Middle frontal gyrus (tissue), 1 donor: ENCODE measurements around the gene TSPAN2.
A peak's percentile ranks its signal among the peaks of the same experiment; 100 is the strongest.

Experiments used
- DNase-seq: peaks from one replicate; pipeline ENCODE4 v3.0.0-alpha.2; 2015; ENCODE audit warnings: low spot score; ENCODE audit errors: extremely low spot score

TSPAN2 gene

DNA sequence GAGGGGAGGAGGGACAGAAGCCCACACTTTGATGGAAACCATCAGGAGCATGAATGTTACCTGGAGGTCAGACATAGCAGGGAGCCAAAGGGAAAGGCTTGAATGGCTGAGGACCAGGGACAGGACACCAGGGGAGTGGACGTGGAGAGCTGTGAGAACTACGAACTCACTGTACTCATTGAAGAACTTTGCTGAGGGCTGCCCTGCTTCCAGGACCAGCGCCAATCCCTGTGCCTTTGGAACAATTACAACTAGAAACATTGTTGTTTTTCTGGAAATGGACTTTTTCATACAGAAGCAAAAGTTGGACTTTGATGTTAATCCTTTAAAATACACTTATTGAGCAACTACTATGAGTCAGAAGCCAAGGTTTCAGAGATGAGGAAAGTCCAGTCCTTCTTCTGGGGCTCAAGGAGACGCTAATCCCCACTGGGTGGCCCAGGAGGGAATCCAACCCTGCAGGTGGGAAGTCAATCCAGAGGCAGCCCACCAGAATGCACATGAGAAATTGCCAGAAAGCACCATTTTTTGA is 12.9 kb downstream of the TSPAN2 start:
- no peak for DNase-seq

- no peak for DNase-seq
Measured at GRCh38 chr1:115074839-115075534, 14.3 kb downstream of the TSPAN2 start.

GRCh38 chr1:115073298-115074087 is 15.8 kb downstream of the TSPAN2 start:
- DNase-seq, result no peak

DNA sequence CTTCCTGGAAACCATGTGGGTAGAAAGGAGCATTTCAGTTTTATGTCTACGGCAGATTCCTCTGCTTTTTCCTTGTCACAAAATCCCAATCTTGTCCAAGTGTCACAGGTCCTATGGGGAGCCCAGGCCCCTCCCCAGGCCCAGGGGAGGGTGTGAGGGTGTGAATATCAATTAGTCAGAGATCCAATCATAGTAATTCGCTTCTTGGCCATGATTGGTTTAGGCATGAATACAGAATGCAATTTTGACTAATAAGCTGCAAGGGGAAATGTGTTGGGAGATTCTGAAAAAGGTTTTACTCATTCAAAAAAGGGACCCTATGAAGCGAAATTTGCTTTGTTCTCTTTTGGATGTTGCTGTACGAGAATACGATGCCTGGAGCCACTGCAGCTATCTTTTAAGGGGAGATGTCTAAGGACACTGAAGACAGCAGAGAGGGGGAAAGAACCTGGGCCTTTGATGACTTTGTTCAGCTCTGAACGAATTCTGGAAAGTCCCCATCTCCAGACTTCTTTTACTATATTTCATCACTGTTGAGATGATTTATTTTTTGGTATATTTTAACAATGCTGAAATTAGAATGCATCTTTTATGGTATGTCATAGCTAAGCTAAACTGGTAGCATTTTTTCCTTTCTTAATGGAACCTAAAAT is 18.2 kb downstream of the TSPAN2 start:
- DNase-seq, result no peak

DNA sequence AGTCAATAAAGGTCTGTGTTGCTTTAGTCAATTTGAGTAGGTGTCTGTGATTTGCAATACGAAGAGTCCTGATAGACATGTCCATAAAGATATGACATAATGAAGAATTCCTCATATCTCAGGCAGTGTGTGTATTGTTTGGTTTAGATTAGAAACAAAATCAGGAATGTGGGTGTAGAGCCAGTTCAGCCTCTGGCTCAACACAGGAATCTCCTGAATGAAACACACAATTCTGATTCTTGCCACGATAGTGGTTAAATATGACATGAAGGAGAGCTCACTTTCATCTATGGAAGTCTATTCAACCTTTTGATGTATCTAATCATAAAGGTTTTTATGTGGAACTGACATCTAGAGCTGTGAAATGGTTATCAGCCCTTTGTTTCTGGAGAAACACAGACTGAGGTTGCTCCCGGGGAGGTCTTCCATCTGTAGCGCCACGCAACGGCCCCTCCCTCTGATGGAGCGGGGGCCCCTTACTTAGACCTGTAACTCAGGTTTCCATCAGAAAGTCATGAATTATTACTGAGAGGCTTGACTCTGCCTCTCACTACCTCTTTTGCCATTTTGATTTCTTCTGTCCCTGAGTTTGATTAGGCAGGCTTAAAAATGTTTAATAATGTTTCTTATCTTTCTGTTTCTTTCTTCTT is 19.5 kb downstream of the TSPAN2 start:
- DNase-seq, result no peak

DNA sequence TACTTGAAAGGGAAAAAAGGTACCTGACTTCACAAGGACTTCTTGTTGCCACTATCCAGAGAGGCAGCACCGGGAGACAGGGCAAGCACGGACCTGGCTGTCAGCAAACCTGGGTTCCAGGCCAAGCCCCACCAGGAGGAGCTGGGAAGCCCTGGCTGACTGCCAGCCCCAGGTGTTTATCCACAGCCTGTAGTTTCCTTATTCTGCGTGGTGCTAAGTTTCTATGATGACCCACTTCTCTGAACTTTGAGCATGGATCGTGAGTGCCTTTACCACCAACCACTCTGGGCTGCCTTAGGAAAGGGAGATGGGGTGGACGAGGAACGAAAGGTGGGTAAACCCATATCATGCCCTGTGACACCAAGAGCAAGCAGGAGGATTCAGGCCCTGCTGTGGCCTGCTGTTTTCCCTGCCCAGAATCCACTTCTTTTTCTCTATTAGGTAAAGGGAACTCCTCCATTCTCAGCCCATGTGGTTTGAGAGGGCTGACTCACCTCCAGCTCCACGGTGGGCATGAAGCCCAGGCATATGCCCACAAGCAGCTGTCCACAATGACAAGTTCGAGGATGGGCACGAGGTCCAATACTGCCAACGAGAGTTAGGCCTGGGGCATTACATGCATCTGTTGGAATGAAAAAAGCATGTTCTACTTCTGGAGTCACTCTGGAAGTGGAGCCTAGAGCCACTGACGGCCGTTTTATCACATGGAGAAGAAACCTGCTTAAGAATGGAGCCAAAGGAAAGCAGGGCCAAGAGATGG is 20.3 kb downstream of the TSPAN2 start:
- DNase-seq, result no peak

GRCh38 chr1:115067161-115067859 is 22.0 kb downstream of the TSPAN2 start:
- DNase-seq, result peak; percentile 47

DNA sequence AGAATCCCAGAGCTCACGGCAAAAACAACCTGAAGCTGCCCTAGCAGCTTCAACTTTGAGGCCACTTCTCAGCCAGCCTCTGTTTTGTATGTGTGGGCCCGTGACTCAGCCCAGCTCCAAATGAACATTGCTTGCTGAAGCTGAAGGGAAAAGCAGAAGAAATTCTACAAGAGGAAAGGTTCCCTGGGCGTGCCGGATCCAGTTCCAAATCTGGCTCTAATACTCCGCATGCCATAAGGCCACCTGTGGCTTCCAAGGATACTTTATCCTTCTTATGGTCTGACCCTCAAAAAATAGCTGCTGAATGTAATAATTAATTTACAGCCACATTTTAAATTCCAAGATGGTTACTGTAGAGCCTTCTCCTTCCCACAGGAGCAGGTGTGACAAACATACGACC is 24.3 kb downstream of the TSPAN2 start:
- DNase-seq, result no peak

DNA sequence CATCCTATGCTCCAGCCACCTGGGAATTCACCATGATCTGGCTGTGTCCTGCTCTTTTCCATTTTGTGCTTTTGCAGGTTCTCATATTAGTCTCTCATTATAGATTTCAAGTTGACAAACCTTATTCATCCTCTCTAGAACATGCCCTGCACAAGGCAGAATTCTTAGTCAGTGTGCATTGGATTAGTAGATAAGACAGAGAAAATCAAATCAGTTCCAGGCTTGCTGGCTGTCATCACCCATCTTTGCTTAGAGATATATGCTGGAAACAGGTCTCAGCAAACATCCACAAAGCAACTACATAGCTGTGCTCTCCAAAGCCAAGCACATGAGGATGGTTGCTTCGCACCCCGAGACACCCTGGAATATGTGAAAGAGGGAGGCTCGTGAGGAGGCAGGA is 24.8 kb downstream of the TSPAN2 start:
- no peak for DNase-seq

GRCh38 chr1:115063228-115063901 is 25.9 kb downstream of the TSPAN2 start:
- DNase-seq, result no peak

- no peak for DNase-seq
Measured at GRCh38 chr1:115062542-115063004, 26.7 kb downstream of the TSPAN2 start.

DNA sequence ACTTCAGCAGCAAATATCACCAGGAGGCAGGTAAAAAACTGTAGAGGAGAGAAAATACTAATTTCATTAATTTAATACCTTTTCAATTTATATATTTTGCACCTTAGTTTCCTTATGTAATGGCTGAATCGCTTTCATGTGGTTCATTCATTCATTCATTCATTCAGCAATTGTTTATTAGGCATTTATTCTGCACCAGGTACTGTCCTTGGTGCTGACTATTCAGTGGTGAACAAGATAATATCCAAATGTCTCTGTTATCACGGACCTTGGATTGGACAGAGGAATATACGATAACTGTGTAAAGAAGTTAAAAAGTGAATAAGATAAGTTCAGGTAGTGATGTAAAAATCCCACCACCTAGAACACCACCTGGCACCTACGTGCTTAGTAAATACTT is 28.8 kb downstream of the TSPAN2 start:
- DNase-seq, result no peak

DNA sequence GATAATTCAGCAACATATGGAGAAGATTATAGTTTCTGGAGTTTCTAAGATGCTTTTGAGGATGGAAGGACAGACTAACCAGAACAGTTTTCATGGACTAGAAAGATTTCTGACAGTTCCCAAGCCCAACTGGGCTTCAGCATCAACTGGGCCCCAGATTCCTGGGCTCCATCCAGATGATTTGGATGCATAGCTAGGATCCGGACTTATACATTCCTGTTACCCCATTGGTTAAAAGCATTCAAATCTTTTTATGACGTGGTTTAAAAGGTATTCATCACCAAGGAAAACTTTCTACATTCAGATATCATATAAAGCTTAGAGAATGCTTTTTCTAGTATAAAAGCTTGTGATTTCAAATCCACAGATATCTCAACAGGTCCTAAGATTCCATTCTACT is 30.0 kb downstream of the TSPAN2 start:
- DNase-seq, result no peak

GRCh38 chr1:115057661-115058254 is 31.5 kb downstream of the TSPAN2 start:
- DNase-seq, result no peak

DNA sequence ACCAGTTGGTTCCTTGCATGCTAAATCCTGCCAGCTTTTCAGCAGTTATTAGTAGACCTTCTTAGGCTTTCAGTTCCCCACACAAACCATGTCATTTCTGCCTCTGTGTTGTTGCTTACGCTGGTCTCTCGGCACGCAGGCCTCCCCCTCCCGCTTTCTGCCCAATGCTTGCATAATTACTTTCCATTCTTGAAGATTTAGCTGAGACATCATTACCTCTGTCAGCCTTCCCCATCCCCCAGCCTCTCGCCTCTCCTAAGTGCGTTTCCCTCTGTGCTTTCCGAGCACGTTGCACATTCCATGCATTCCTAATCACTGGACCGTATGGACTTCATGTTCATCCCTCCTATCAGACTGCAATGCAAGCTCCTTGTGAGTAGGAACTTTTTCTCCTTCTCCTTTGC is 32.9 kb downstream of the TSPAN2 start:
- no peak for DNase-seq

DNA sequence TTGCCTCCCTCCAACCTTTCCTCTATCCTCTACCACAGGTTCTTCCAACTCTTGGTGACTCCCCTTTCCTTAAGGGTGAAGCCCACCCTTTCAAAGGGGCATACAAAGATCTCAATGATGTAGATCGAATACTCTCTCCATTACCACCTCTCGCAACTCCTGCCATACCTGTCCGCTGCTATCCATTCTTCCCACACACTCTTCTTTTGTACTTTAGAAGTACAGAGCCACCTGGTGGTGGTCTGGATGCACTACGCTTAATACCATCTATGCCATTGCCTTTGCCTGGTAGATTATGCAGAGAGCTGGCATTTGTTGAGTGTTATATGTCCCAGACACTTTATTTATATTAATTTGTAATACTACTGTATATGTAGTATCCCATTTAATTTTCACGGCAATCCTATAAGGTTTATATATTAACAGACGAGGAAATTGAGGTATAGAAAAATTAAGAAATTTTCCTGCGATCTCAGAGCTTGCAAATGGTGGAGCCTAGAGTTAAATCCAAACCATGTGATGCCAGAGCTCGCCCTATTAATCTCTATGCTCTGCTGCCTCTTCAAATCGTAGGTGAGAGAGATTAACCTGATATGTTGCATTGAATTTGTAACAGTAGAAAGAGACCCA is 36.7 kb downstream of the TSPAN2 start:
- no peak for DNase-seq

DNA sequence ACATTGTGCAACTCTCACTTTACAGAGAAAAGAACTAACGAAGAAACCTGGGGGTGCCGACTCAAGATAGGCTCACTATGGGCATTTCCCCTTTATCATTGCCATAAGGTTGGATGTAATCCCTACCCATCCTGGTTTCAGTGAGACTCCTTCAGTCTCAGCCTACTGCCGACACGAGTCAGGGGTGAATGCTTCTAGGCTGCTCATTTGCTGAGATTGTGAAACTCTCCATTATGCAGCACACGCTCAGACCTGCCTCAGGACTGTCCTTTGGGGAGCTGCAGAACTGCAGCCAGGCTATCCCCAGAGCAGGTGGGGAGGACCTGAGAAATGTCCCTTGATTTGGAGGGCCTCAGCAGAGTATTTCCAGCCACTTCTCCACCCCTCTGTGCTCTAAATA is 37.5 kb downstream of the TSPAN2 start:
- no peak for DNase-seq

DNA sequence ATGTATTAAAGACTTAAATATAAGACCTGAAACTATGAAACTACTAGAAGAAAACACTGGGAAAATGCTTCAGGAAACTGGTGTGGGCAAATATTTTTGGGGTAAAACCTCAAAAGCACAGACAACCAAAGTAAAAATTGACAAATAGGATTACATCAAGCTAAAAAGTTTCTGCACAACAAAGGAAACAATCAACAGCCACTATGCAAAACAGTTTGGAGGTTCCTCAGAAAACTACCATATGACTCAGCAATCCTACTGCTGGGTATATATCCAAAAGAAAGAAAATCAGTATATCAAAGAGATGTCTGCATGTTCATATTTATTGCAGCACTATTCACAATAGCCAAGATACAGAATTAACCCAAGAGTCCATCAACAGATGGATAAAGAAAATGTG is 42.6 kb downstream of the TSPAN2 start:
- no peak for DNase-seq

GRCh38 chr1:115041654-115042053 is 47.6 kb downstream of the TSPAN2 start:
- DNase-seq, result no peak
